Stimulated activated CD4-positive, alpha-beta T cell treated with anti-CD3 and anti-CD28 coated beads, Interleukin-4, amount 100 ng/mL, for 1 hour (primary cell): ENCODE measurements around the gene ITCH.
"Not testable (repeated sequence)": the region's sequence is repeated elsewhere in the genome, so short reads cannot be mapped to it uniquely, and the experiment has no call there.

Experiments
- DNase-seq: peaks from one replicate; pipeline ENCODE4 v3.0.0-alpha.2; 2020

Gene ITCH

DNA sequence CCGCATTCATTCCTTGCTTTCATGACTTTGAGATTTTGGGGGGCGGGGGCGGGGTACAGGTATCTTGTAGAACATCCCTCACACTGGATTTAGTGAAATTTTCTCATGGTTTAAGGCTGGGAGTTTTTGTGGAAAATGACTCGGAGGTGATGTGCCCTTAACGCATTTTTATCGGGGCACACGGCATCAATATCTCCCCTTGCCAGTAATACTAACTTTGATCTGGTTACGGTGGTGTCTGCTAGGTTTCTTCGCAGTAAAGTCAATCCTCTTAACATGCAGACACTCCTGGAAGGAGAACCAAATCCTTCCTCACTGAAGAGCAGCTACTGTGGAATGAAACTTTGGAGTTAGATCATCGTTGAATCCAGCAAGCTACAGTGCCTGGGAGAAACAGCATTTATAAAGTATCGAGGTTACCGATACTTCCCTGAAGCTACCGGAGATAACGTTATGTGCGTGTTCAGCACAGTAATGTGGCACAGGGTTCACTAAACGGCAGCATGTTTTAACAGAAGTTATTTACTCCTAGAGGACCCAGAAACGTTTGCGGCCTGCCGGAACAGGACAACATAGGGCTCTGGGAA is 151.9 kb downstream of the ITCH start:
- no peak for DNase-seq

DNA sequence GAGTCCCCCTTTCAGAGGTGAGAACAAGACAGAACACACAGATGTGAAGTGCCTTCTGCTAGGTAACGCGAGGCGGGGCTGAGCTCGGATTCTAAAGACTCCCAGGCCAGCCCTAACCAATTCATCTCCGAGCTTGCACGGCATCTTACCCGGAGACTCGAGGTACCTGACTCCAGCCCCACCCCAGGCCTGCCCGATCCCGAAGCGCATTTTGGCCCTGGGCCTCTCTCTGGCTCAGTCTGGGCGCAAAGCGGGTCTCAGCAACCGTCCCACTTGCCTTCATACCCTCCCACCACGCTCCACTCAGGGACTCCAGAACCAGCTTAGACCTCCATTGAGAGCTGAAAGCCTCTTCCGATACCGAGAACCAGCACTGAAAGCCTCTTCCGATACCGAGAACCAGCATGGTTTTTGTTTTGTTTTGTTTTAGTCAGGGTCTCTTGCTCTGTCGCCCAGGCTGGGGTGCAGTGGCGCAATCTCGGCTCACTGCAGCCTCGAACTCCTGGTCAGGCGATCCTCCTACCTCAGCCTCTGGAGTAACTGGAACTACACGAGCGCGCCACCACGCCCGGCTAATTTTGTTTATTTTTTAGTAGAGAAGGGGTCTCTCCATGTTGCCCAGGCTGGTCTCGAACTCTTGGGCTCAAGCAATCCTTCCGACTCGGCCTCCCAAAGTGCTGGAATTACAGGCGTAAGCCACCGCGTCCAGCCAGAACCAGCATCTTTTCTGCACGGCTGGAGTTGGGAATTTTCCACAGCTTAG is 152.6 kb downstream of the ITCH start:
- peak; percentile 71 for DNase-seq

- peak; percentile 95 for DNase-seq
These were observed 153.4 kb downstream of the ITCH start, which contains the start of gene DYNLRB1 for GRCh38 chr20:34516247-34517113. Gene DYNLRB1, plus strand, starts transcription at chr20:34516422. Its CDS starts 37 bp downstream, at chr20:34516459.

GRCh38 chr20:34517114-34517505 is 154.0 kb downstream of the ITCH start:
- no peak for DNase-seq

DNA sequence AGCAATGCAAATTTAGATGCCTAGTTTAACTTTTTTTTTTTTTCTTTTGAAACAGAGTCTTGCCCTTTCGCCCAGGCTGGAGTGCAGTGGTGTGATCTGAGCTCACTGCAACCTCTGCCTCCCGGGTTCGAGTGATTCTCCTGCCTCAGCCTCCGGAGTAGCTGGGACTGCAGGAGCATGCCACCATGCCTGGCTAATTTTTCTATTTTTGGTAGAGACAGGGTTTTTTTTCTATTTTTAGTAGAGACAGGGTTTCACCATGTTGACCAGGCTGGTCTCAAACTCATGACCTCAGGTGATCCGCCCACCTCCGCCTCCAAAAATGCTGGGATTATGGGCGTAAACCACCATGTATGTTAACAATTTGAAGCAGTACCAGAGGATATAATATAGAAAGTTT is 155.8 kb downstream of the ITCH start:
- DNase-seq = not testable (repeated sequence)

DNA sequence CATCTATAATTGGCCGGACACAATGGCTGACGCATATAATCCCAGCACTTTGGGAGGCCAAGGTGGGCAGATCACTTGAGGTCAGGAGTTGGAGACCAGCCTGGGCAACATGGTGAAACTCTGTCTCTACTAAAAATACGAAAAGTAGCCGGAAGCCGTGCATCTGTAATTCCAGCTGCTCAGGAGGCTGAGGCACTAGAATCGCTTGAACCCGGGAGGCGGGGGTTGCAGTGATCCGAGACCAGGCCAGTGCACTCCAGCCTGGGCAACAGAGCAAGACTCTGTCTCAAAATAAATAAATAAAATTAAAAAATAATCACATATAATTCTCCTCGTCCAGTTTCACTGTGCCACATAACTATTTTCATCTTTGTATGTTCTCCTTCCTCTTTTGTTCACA is 156.8 kb downstream of the ITCH start:
- not testable (repeated sequence) for DNase-seq

DNA sequence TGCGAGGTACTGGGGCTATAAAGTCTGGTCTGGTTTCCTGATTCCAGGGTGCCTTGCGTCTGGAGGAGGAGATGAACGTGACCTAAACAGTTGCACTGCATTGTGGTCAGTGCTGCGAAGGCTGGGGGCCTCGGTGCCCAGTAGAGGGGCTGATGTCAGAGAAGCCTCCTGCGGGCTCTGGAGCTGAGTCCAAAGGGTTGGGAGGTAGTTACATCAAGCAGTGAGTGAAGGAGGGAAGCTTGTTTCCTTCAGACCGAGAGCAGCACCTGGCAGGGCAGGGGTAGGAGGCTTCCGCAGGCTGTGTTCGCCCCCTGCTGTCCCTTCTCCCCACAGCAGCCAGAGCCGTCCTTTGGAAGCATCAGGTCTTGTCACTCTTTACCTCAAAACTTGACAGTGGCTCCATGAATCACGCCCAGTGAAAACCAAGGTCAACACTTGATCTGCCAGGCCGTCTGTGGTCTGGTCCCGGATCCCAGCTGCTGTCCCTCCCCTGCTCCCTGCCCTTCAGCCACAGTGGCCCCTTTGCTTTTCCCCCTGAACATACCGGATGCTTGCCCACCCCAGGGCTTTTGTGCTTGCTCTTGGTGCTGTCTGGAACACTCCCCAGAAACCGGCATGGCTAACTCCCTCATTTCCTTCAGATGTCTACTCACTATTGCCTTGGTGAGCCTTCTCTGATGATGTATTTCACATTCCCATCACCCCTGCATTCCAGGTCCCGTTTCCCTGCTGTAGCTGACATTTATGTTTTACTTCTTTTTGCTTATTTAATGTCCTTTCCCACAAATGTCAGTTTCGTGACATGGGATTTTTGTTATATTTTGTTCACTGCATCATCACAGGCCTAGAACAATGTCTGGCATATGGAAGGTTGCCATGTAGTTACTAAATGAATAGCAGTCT is 160.1 kb downstream of the ITCH start:
- DNase-seq = peak; percentile 56

- DNase-seq = no peak
These were observed 161.4 kb downstream of the ITCH start for GRCh38 chr20:34524426-34524825.

DNA sequence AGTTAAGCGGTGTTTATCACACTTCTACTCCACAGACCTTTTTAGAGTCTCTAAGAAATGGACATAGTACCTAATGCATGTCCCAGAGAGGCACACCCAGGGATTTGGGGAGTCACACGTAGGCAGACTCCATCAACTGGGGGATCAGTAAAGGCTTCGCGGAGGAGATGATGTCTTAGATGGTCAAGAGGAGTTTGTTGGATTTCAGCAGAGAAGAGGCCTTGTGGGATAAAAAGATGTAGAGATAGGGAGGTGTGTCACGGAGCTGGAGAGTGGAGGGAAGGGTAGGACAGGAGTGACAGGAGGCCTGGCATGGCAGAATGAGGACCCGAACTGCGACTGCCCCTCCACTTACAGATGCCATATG is 162.3 kb downstream of the ITCH start:
- no peak for DNase-seq

- DNase-seq = no peak
These were observed 162.8 kb downstream of the ITCH start for GRCh38 chr20:34525709-34526416.

- no peak for DNase-seq
These were observed 163.4 kb downstream of the ITCH start for GRCh38 chr20:34526466-34526865.

- DNase-seq = no peak
These were observed 163.9 kb downstream of the ITCH start for GRCh38 chr20:34527016-34527415.

- DNase-seq = no peak
These were observed 165.8 kb downstream of the ITCH start for GRCh38 chr20:34528921-34529297.

GRCh38 chr20:34529742-34530141 is 166.7 kb downstream of the ITCH start:
- DNase-seq = no peak

- no peak for DNase-seq
These were observed 167.3 kb downstream of the ITCH start for GRCh38 chr20:34530342-34530741.

DNA sequence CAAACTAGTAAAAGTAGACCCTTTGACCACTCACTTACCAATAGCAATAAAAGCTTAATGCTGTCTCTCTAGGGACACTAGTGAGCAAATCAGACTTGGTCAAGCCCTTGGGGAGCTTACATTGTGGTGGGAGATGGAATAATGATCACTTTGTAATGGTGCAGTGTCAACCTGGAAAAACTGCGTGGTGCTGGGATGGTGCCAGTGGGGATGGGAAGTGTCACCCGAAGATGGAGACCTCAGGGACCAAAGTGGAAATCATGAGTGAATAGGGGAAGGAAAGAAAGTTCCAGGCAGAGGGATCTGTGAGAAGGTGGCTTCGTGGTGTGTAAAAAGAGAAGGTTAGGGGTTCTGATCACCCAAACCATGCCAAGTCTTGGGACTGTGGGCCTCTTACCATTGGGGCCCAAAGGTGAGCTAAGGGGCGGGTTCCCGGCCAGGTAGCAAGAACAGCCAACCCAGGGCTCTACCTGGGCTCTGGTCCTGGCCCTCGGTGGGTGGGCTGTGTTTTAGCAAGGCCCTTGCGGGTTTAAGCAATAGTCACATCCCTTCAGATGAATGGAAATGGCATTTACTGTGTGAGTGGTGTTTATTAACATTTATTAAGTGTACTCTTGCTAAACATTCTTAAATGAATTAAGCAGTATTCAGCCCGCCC is 168.7 kb downstream of the ITCH start:
- DNase-seq = no peak

GRCh38 chr20:34532320-34532719 is 169.2 kb downstream of the ITCH start:
- no peak for DNase-seq

DNA sequence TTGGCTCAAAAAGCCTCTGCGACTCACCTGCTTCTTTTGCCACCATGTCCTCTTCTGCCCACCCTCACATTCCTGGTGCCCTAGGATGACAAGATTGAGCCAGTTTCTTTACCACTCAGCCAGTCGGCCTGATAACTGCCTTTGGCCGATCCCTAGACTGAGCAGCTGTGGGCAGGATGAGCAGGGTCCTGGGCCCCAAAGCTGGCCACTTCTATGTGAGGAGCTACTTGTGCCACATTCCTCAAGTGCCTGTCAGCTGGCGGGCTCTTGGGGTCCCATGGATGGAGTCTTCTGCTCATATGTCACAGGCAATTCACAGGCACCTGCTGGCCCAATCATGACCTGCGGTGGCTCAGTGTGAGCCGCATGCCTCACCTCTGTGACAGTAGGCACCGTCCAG is 169.7 kb downstream of the ITCH start:
- no peak for DNase-seq

DNA sequence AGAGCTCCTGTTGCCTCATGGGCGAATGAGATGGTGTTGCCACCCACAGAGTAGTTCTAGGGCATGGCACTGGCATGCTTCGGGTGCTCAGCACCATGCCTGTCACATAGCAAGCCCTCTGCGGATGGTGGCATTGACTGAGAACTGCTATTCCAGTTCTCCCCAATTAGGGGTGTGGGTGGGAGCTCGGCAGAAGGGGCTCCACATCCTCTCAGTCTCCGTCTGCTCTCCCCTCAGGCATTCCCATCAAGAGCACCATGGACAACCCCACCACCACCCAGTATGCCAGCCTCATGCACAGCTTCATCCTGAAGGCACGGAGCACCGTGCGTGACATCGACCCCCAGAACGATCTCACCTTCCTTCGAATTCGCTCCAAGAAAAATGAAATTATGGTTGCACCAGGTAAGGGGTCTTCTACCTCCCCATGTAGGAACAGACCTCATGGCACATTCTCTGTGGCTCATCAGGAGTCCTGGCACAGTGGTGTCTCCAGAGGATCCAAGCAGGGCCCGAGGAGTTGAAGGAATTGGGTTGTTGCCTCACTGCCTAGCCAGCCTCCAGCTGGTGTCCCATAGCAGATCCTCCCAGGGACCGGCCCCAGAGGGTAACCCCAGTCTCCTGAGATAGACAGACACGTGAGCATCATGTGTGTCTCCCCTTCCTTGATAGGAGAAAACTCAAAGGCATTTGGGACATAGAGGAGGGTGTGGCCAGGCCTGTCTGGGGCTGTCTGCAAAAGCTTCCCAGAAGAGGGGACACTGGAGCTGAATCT is 171.5 kb downstream of the ITCH start:
- DNase-seq = no peak

GRCh38 chr20:34535301-34535840 is 172.3 kb downstream of the ITCH start:
- DNase-seq = no peak
